HK-2 (cell line): ENCODE measurements around the gene SLC66A1.

ENCODE experiments used
- DNase-seq: peaks from one replicate; pipeline ENCODE4 v3.0.0-alpha.2; 2018; ENCODE audit not compliant: unreplicated experiment

Gene SLC66A1

GRCh38 chr1:19377812-19378718, 65.9 kb downstream of the SLC66A1 start:
- no peak for DNase-seq
